Trophoblast cell (in vitro differentiated cells and primary cell): ENCODE data around the gene MAMLD1.

Experiments used
- DNase-seq, 2 donors: peaks; one replicate each; pipeline ENCODE4 v3.0.0-alpha.2; 2016
- H2AFZ ChIP-seq: 2 replicates; pipeline ENCODE4 v1.6.1; 2013; ENCODE audit warnings: low read length, moderate library complexity, mild to moderate bottlenecking; ENCODE audit not compliant: insufficient read depth, poor library complexity
- H2AK5ac ChIP-seq: 2 replicates; pipeline ENCODE4 v1.6.1; 2013; ENCODE audit warnings: mild to moderate bottlenecking, low read length
- H2BK120ac ChIP-seq: 2 replicates; pipeline ENCODE4 v1.6.1; 2013; ENCODE audit warnings: low read length, mild to moderate bottlenecking, moderate library complexity; ENCODE audit not compliant: insufficient read depth, poor library complexity
- H2BK12ac ChIP-seq: 2 replicates; pipeline ENCODE4 v1.6.1; 2013; ENCODE audit warnings: mild to moderate bottlenecking, low read length, moderate library complexity
- H2BK5ac ChIP-seq: 2 replicates; pipeline ENCODE4 v1.6.1; 2013; ENCODE audit warnings: low read length, low read depth, moderate library complexity, mild to moderate bottlenecking; ENCODE audit not compliant: poor library complexity
- H3K14ac ChIP-seq: 2 replicates; pipeline ENCODE4 v1.6.1; 2013; ENCODE audit warnings: mild to moderate bottlenecking, low read length
- H3K18ac ChIP-seq: 2 replicates; pipeline ENCODE4 v1.6.1; 2013; ENCODE audit warnings: mild to moderate bottlenecking, low read length
- H3K23ac ChIP-seq: 2 replicates; pipeline ENCODE4 v1.6.1; 2013; ENCODE audit warnings: low read length
- H3K27ac ChIP-seq: 2 replicates; pipeline ENCODE4 v1.5.1; 2013; ENCODE audit warnings: low read depth, mild to moderate bottlenecking, inconsistent platforms, low read length, moderate library complexity
- H3K27me3 ChIP-seq: 2 replicates; pipeline ENCODE4 v1.6.1; 2013; ENCODE audit warnings: inconsistent platforms, mild to moderate bottlenecking, low read length, moderate library complexity; ENCODE audit not compliant: insufficient read depth
- H3K36me3 ChIP-seq, 2 experiments: 1 replicate in 1 of 2; 2 replicates in 1 of 2; pipeline ENCODE4 v1.6.1; 2013; ENCODE audit warnings: low read length in 2 of 2, mild to moderate bottlenecking in 2 of 2, moderate library complexity in 1 of 2; ENCODE audit not compliant: insufficient read depth in 2 of 2, control insufficient read depth in 1 of 2
- H3K4ac ChIP-seq: 2 replicates; pipeline ENCODE4 v1.6.1; 2013; ENCODE audit warnings: low read depth, mild to moderate bottlenecking, low read length, moderate library complexity
- H3K4me1 ChIP-seq, 2 experiments: 1 replicate in 1 of 2; 2 replicates in 1 of 2; pipeline ENCODE4 v1.6.1; 2013; ENCODE audit warnings: low read length in 2 of 2, mild to moderate bottlenecking in 2 of 2, moderate library complexity in 1 of 2; ENCODE audit not compliant: insufficient read depth in 2 of 2, control insufficient read depth in 1 of 2
- H3K4me2 ChIP-seq: 2 replicates; pipeline ENCODE4 v1.6.1; 2013; ENCODE audit warnings: inconsistent platforms, mild to moderate bottlenecking, low read length, moderate library complexity
- H3K4me3 ChIP-seq: 2 replicates; pipeline ENCODE4 v1.5.1; 2013; ENCODE audit warnings: mild to moderate bottlenecking, low read depth, low read length, inconsistent platforms
- H3K79me1 ChIP-seq: one replicate; pipeline ENCODE4 v1.6.1; 2013; ENCODE audit warnings: low read length
- H3K79me2 ChIP-seq: 2 replicates; pipeline ENCODE4 v1.6.1; 2013; ENCODE audit warnings: low read length, mild to moderate bottlenecking; ENCODE audit not compliant: control insufficient read depth, insufficient read depth, poor library complexity
- H3K9ac ChIP-seq: 2 replicates; pipeline ENCODE4 v1.6.1; 2013; ENCODE audit warnings: mild to moderate bottlenecking, low read length
- H3K9me3 ChIP-seq: 2 replicates; pipeline ENCODE4 v1.6.1; 2013; ENCODE audit warnings: low read depth, mild to moderate bottlenecking, control low read depth, inconsistent platforms, low read length; ENCODE audit not compliant: insufficient read depth
- H4K12ac ChIP-seq: 2 replicates; pipeline ENCODE4 v1.6.1; 2013; ENCODE audit warnings: low read depth, mild to moderate bottlenecking, low read length, moderate library complexity
- H4K8ac ChIP-seq: 2 replicates; pipeline ENCODE4 v1.6.1; 2013; ENCODE audit warnings: low read depth, mild to moderate bottlenecking, low read length, moderate library complexity
- H4K91ac ChIP-seq: one replicate; pipeline ENCODE4 v1.6.1; 2013; ENCODE audit warnings: low read depth, mild to moderate bottlenecking, low read length, moderate library complexity
- WGBS: extraction: QIAGEN DNeasy Blood & Tissue Kit; methylation state at CpG from one replicate; pipeline ENCODE4 v1.1.7; 2013; ENCODE audit warnings: missing lambda C conversion rate; ENCODE audit not compliant: insufficient read length, insufficient coverage; ENCODE audit errors: extremely low coverage; 5-methylcytosine and 5-hydroxymethylcytosine counted together

The MAMLD1 gene

DNA sequence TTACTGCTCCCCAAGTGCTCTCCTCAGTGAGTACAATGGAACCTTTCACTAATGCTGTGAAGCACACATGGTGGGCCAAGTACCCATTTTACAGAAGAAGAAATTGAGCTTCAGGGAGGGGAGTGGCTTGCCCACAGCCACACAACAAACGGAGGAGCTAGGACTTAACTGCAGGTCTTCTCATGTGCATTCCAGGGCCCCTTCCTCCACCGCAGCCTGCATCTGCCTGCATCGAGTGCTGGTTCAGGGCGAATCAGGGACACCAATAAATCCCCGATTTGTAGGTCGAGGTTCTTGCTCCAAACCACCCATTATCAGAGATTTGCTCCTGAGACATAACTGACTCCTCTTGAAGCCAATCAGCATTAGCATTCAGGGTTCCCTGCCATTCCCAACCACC lies 100.9 kb downstream of the MAMLD1 start:
- no peak overlapping the region for H2BK12ac ChIP-seq
- no peaks in the 10 kb centered on the region for H3K9me3 ChIP-seq
- no peak overlapping the region for H3K9ac ChIP-seq
- no peaks in the 10 kb centered on the region for H3K79me2 ChIP-seq
- H3K23ac ChIP-seq: no peak overlapping the region
- no peak overlapping the region for H3K14ac ChIP-seq
- no peaks in the 10 kb centered on the region for H3K36me3 ChIP-seq
- no peak overlapping the region for H4K8ac ChIP-seq
- H2AK5ac ChIP-seq: no peak overlapping the region
- no peak for DNase-seq
- no peak overlapping the region for H4K12ac ChIP-seq
- no peak overlapping the region for H3K4ac ChIP-seq
- H2BK5ac ChIP-seq: no peak overlapping the region
- H3K4me2 ChIP-seq: no peak overlapping the region
- H3K18ac ChIP-seq: no peak overlapping the region
- H3K27ac ChIP-seq: no peak overlapping the region
- no peak overlapping the region for H2AFZ ChIP-seq
- H3K79me1 ChIP-seq: no peaks in the 10 kb centered on the region
- H3K4me1 ChIP-seq: no peaks in the 10 kb centered on the region
- WGBS: no CpG with 5 or more reads among the region's 6 CpGs
- H3K27me3 ChIP-seq: no peaks in the 10 kb centered on the region
- no peak overlapping the region for H2BK120ac ChIP-seq
- no peak overlapping the region for H4K91ac ChIP-seq
- H3K4me3 ChIP-seq: no peak overlapping the region

DNA sequence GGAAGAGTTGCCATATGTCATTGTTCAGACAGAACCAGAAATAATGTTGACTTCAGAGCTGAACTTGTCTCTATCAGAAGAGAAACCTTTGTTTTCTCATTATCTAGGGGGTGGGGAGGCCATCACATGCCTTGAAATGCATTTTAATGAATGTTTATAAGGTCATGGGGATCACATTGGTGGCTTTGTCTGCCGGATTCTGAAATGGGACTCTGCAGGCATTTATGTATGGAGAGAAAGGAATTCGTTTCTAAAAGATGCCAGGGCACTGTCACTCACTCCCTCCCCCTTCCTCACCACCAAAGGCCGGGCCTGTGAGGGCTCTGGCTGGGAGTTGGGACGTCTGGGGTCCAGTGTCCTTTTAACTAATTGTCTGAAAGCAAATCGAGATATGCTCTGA lies 102.2 kb downstream of the MAMLD1 start:
- H3K4me1 ChIP-seq: no peaks in the 10 kb centered on the region
- H3K27me3 ChIP-seq: no peaks in the 10 kb centered on the region
- H3K79me2 ChIP-seq: no peaks in the 10 kb centered on the region

DNA sequence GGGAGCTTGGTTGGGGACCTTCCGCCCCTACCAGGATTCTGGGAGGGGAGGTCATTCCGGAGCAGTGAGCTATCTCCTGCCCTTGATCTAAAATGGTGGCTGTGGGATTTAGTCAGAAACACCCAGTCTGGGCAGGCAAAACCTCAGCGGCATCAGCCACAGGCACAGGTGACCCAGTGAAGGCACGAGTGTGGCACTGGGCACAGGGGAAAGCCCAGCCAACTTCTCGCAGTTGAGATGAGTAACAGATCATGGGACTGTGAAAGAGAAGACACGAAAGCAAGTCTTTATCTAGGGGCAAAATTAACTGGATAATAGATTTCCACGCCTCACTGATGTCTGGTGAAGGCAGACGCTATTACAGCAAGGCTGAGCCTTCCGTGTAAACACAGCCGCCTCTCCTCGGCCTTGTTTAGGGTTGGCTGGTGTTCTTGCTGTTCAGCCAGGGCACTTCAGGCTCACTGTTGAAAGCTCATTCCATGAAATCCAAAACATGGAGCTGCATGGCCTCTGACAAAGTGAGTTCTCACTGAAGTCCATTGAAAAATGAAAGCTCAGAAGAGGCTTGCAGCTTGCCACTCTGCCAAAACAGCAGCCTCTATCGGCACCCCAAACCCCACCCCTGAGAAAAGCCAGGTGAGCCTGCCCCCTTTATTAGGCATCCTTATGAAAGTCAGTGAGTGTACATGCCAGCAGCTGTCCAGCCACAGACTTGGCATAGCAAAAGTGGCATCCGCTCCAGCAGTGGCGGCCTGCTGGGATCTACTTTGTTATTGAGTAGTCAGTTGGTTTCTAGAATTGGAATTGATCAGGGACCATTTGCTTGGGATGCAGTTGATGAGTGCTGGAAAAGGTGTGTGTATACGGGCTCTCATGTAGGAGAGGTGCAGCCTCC lies 103.0 kb downstream of the MAMLD1 start:
- H2AFZ ChIP-seq: no peak overlapping the region
- no CpG with 5 or more reads among the region's 15 CpGs for WGBS

More for the DNA sequence above, 102.2 kb downstream of the MAMLD1 start:
- Histone ChIP-seq H3K23ac (no peak overlapping the region), H2AK5ac (no peak overlapping the region), H4K8ac (no peak overlapping the region), H3K4me2 (no peak overlapping the region), H3K27ac (no peak overlapping the region), H2BK12ac (no peak overlapping the region), H3K79me1 (no peaks in the 10 kb centered on the region), H2BK5ac (no peak overlapping the region), H2BK120ac (no peak overlapping the region), H3K9me3 (no peaks in the 10 kb centered on the region), H3K36me3 (no peaks in the 10 kb centered on the region), H3K14ac (no peak overlapping the region), H3K4me3 (no peak overlapping the region), H4K91ac (no peak overlapping the region), H3K4ac (no peak overlapping the region), H2AFZ (no peak overlapping the region), H4K12ac (no peak overlapping the region), H3K9ac (no peak overlapping the region), H3K18ac (no peak overlapping the region)
- no peak for DNase-seq
- whole genome bisulfite sequencing: no CpG with 5 or more reads among the region's 5 CpGs

DNA sequence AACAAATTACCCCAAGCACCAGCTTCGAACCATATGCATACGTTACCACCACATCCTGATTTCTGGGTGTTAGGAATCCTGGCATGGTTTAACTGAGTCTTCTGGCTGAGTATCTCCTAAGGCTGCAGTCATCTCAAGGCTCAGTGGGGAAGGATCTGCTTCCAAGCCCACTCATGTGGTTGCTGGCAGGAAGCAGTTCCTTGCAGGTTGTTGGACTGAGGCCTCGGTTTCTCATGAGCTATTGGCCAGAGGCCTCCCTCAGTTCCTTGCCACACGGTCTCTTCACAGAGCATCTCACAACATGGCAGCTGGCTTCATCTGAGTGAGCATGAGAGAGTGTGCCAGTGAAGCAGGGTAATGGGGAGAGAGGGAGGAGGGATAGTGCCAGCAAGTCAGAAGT lies 109.2 kb downstream of the MAMLD1 start:
- H3K79me2 ChIP-seq: no peaks in the 10 kb centered on the region
- H4K91ac ChIP-seq: no peak overlapping the region
- H3K23ac ChIP-seq: no peak overlapping the region
- no peak overlapping the region for H3K9ac ChIP-seq
- H3K9me3 ChIP-seq: no peaks in the 10 kb centered on the region
- no peak overlapping the region for H3K14ac ChIP-seq
- H3K4me3 ChIP-seq: no peak overlapping the region
- no peak overlapping the region for H3K27ac ChIP-seq
- H3K4me1 ChIP-seq: no peaks in the 10 kb centered on the region
- no peaks in the 10 kb centered on the region for H3K79me1 ChIP-seq
- no peak overlapping the region for H4K8ac ChIP-seq
- no peak overlapping the region for H2BK120ac ChIP-seq
- H3K4me2 ChIP-seq: no peak overlapping the region
- no peak overlapping the region for H2BK5ac ChIP-seq
- DNase-seq: no peak
- H2AK5ac ChIP-seq: no peak overlapping the region
- no peak overlapping the region for H4K12ac ChIP-seq
- no CpG with 5 or more reads among the region's 4 CpGs for WGBS
- no peak overlapping the region for H3K18ac ChIP-seq
- H2BK12ac ChIP-seq: no peak overlapping the region
- no peak overlapping the region for H2AFZ ChIP-seq
- no peaks in the 10 kb centered on the region for H3K27me3 ChIP-seq
- no peaks in the 10 kb centered on the region for H3K36me3 ChIP-seq
- no peak overlapping the region for H3K4ac ChIP-seq

More for the DNA sequence above, 103.0 kb downstream of the MAMLD1 start:
- Histone ChIP-seq H3K27ac (no peak overlapping the region), H3K18ac (no peak overlapping the region), H3K79me1 (no peaks in the 10 kb centered on the region), H2BK120ac (no peak overlapping the region), H3K14ac (no peak overlapping the region), H2AK5ac (no peak overlapping the region), H3K23ac (no peak overlapping the region), H3K79me2 (no peaks in the 10 kb centered on the region), H2BK5ac (no peak overlapping the region), H3K27me3 (no peaks in the 10 kb centered on the region), H2BK12ac (no peak overlapping the region), H3K9me3 (no peaks in the 10 kb centered on the region), H3K4ac (no peak overlapping the region), H3K9ac (no peak overlapping the region), H4K8ac (no peak overlapping the region), H4K91ac (no peak overlapping the region), H3K4me2 (no peak overlapping the region), H3K4me3 (no peak overlapping the region), H3K36me3 (no peaks in the 10 kb centered on the region), H4K12ac (no peak overlapping the region), H3K4me1 (no peaks in the 10 kb centered on the region)
- no peak for DNase-seq
